ENCODE data around the gene RPRM.
"Not testable (repeated sequence)": the region's sequence is repeated elsewhere in the genome, so short reads cannot be mapped to it uniquely, and the experiment has no call there.

RPRM gene

GRCh38 chr2:153509133-153509532 lies 30.6 kb upstream of the RPRM start:
- no peak for TF ChIP-seq CTCF (conservative IDR thresholded peaks at IDR 0.05; ENCODE audit: low read depth, low read length)
- H3K4me3 ChIP-seq (IDR thresholded peaks at IDR 0.05; ENCODE audit: insufficient read depth, low read depth, low read length) = no peak overlapping the region
- H3K27ac ChIP-seq = no peak overlapping the region
- H3K27me3 ChIP-seq (ENCODE audit: insufficient read depth, low read depth) = no peaks in the 10 kb centered on the region
- H2AFZ ChIP-seq (ENCODE audit: low read depth) = no peak overlapping the region
- H3K79me2 ChIP-seq (ENCODE audit: insufficient read depth, low read depth) = no peaks in the 10 kb centered on the region
- no peaks in the 10 kb centered on the region for H3K4me1 ChIP-seq (ENCODE audit: low read depth, poor library complexity, severe bottlenecking)
- no peaks in the 10 kb centered on the region for H4K20me1 ChIP-seq (ENCODE audit: insufficient read depth)
- H3K4me2 ChIP-seq = no peak overlapping the region
- H3K9ac ChIP-seq = no peak overlapping the region
- H3K36me3 ChIP-seq (ENCODE audit: insufficient read depth) = no peaks in the 10 kb centered on the region

GRCh38 chr2:153506499-153506898 lies 27.9 kb upstream of the RPRM start:
- not testable (repeated sequence) for H3K4me1 ChIP-seq (ENCODE audit: low read depth, poor library complexity, severe bottlenecking); H3K27ac ChIP-seq; H4K20me1 ChIP-seq (ENCODE audit: insufficient read depth); H3K36me3 ChIP-seq (ENCODE audit: insufficient read depth); H2AFZ ChIP-seq (ENCODE audit: low read depth); H3K79me2 ChIP-seq (ENCODE audit: insufficient read depth, low read depth); H3K4me3 ChIP-seq (IDR thresholded peaks at IDR 0.05; ENCODE audit: insufficient read depth, low read depth, low read length); H3K4me2 ChIP-seq; H3K9ac ChIP-seq; H3K27me3 ChIP-seq (ENCODE audit: insufficient read depth, low read depth)

GRCh38 chr2:153499439-153499838 lies 20.9 kb upstream of the RPRM start:
- TF ChIP-seq CTCF (conservative IDR thresholded peaks at IDR 0.05; ENCODE audit: low read depth, low read length) = no peak
- Histone ChIP-seq H3K4me3 (IDR thresholded peaks at IDR 0.05; ENCODE audit: insufficient read depth, low read depth, low read length) (no peak overlapping the region), H3K79me2 (ENCODE audit: insufficient read depth, low read depth) (no peaks in the 10 kb centered on the region), H3K4me1 (ENCODE audit: low read depth, poor library complexity, severe bottlenecking) (no peaks in the 10 kb centered on the region), H3K9ac (no peak overlapping the region), H3K36me3 (ENCODE audit: insufficient read depth) (no peaks in the 10 kb centered on the region), H3K27ac (no peak overlapping the region), H4K20me1 (ENCODE audit: insufficient read depth) (no peaks in the 10 kb centered on the region), H3K4me2 (no peak overlapping the region), H2AFZ (ENCODE audit: low read depth) (no peak overlapping the region), H3K27me3 (ENCODE audit: insufficient read depth, low read depth) (no peaks in the 10 kb centered on the region)

GRCh38 chr2:153497938-153498629 lies 19.5 kb upstream of the RPRM start:
- H2AFZ ChIP-seq (ENCODE audit: low read depth) = no peak overlapping the region
- H3K4me2 ChIP-seq = no peak overlapping the region
- no peak for TF ChIP-seq CTCF (conservative IDR thresholded peaks at IDR 0.05; ENCODE audit: low read depth, low read length)
- no peaks in the 10 kb centered on the region for H3K27me3 ChIP-seq (ENCODE audit: insufficient read depth, low read depth)
- no peak overlapping the region for H3K9ac ChIP-seq
- no peaks in the 10 kb centered on the region for H4K20me1 ChIP-seq (ENCODE audit: insufficient read depth)
- H3K4me1 ChIP-seq (ENCODE audit: low read depth, poor library complexity, severe bottlenecking) = no peaks in the 10 kb centered on the region
- no peaks in the 10 kb centered on the region for H3K79me2 ChIP-seq (ENCODE audit: insufficient read depth, low read depth)
- H3K27ac ChIP-seq = no peak overlapping the region
- no peak overlapping the region for H3K4me3 ChIP-seq (IDR thresholded peaks at IDR 0.05; ENCODE audit: insufficient read depth, low read depth, low read length)
- H3K36me3 ChIP-seq (ENCODE audit: insufficient read depth) = no peaks in the 10 kb centered on the region

GRCh38 chr2:153495725-153496124 lies 17.2 kb upstream of the RPRM start:
- Histone ChIP-seq H3K4me1 (ENCODE audit: low read depth, poor library complexity, severe bottlenecking) (no peaks in the 10 kb centered on the region), H3K4me3 (IDR thresholded peaks at IDR 0.05; ENCODE audit: insufficient read depth, low read depth, low read length) (no peak overlapping the region), H3K27ac (no peak overlapping the region), H3K9ac (no peak overlapping the region), H2AFZ (ENCODE audit: low read depth) (no peak overlapping the region), H3K4me2 (no peak overlapping the region), H3K27me3 (ENCODE audit: insufficient read depth, low read depth) (no peaks in the 10 kb centered on the region), H3K36me3 (ENCODE audit: insufficient read depth) (no peaks in the 10 kb centered on the region), H4K20me1 (ENCODE audit: insufficient read depth) (no peaks in the 10 kb centered on the region), H3K79me2 (ENCODE audit: insufficient read depth, low read depth) (no peaks in the 10 kb centered on the region)
- no peak for TF ChIP-seq CTCF (conservative IDR thresholded peaks at IDR 0.05; ENCODE audit: low read depth, low read length)
